ENCODE data around the gene LDB2. TPM values are rescaled to one million over a fixed set of nuclear protein-coding genes. Genes with fewer than 3 reads are reported as not detected.

Gene LDB2
- polyA plus RNA-seq, 3 donors, result not detected

GRCh38 chr4:16764622-16765021 is 133.8 kb downstream of the LDB2 start:
- H2AFZ ChIP-seq (ENCODE audit: insufficient read depth, low read depth, low read length, poor library complexity, severe bottlenecking), result no peak overlapping the region
- Mint-ChIP-seq H3K9me3 (peaks cover 0 to 5% (median 0%) of the 10 kb centered on the region in 7 donors), H3K4me1 (no peaks in the 10 kb centered on the region), H3K4me3 (no peak overlapping the region), H3K36me3 (no peaks in the 10 kb centered on the region), H3K27me3 (ENCODE audit: low read depth in 3 of 3) (peaks cover 0 to 3% (median 2%) of the 10 kb centered on the region in 3 donors), H3K27ac (no peak overlapping the region)
- TF ChIP-seq CTCF (IDR thresholded peaks at IDR 0.05), result no peak
- H4K20me1 ChIP-seq (ENCODE audit: insufficient read depth, low read length), result no peaks in the 10 kb centered on the region
- H3K27me3 ChIP-seq (ENCODE audit: control insufficient read depth in 2 of 2, insufficient read depth in 2 of 2, low read length in 2 of 2), result no peaks in the 10 kb centered on the region
- H3K4me3 ChIP-seq (replicated peaks in 1 of 3; ENCODE audit: low read depth in 2 of 3, low read length in 3 of 3), result no peak overlapping the region
- H3K27ac ChIP-seq (ENCODE audit: low read depth in 1 of 2, low read length in 2 of 2), result no peak overlapping the region
- DNase-seq, result no peak
- 92% methylated on average over 5 of the region's 6 CpGs for WGBS (ENCODE audit: insufficient coverage)
- intact Hi-C loops (cut with micrococcal nuclease), result no loop called here
- no peaks in the 10 kb centered on the region for H3K4me1 ChIP-seq (ENCODE audit: control insufficient read depth in 1 of 2, insufficient read depth in 2 of 2, low read length in 2 of 2)
- H3K4me2 ChIP-seq (replicated peaks; ENCODE audit: extremely low read depth, low read length, poor library complexity, severe bottlenecking), result no peak overlapping the region
- H3K9me3 ChIP-seq (replicated peaks in 1 of 2; ENCODE audit: control insufficient read depth in 1 of 2, insufficient read depth in 1 of 2, low read length in 2 of 2), result no peaks in the 10 kb centered on the region
- H3K9ac ChIP-seq (ENCODE audit: insufficient read depth, low read length, poor library complexity, severe bottlenecking), result no peak overlapping the region
- H3K79me2 ChIP-seq (ENCODE audit: insufficient read depth, low read length), result no peaks in the 10 kb centered on the region
- H3K36me3 ChIP-seq (replicated peaks in 1 of 2; ENCODE audit: control insufficient read depth in 1 of 2, insufficient read depth in 2 of 2, low read length in 2 of 2), result no peaks in the 10 kb centered on the region

- Mint-ChIP-seq H3K4me3 (no peak overlapping the region), H3K36me3 (no peaks in the 10 kb centered on the region), H3K27me3 (ENCODE audit: low read depth in 3 of 3) (peaks cover 0 to 2% (median 1%) of the 10 kb centered on the region in 3 donors), H3K4me1 (no peaks in the 10 kb centered on the region), H3K9me3 (peaks cover 0 to 4% (median 0%) of the 10 kb centered on the region in 7 donors), H3K27ac (no peak overlapping the region)
- no peak for TF ChIP-seq CTCF (IDR thresholded peaks at IDR 0.05)
- Histone ChIP-seq H3K4me1 (ENCODE audit: control insufficient read depth in 1 of 2, insufficient read depth in 2 of 2, low read length in 2 of 2) (no peaks in the 10 kb centered on the region), H3K4me2 (replicated peaks; ENCODE audit: extremely low read depth, low read length, poor library complexity, severe bottlenecking) (no peak overlapping the region), H3K27ac (ENCODE audit: low read depth in 1 of 2, low read length in 2 of 2) (no peak overlapping the region), H3K4me3 (replicated peaks in 1 of 3; ENCODE audit: low read depth in 2 of 3, low read length in 3 of 3) (no peak overlapping the region), H3K9me3 (replicated peaks in 1 of 2; ENCODE audit: control insufficient read depth in 1 of 2, insufficient read depth in 1 of 2, low read length in 2 of 2) (no peaks in the 10 kb centered on the region), H4K20me1 (ENCODE audit: insufficient read depth, low read length) (no peaks in the 10 kb centered on the region), H3K36me3 (replicated peaks in 1 of 2; ENCODE audit: control insufficient read depth in 1 of 2, insufficient read depth in 2 of 2, low read length in 2 of 2) (no peaks in the 10 kb centered on the region), H3K27me3 (ENCODE audit: control insufficient read depth in 2 of 2, insufficient read depth in 2 of 2, low read length in 2 of 2) (no peaks in the 10 kb centered on the region), H3K79me2 (ENCODE audit: insufficient read depth, low read length) (no peaks in the 10 kb centered on the region), H2AFZ (ENCODE audit: insufficient read depth, low read depth, low read length, poor library complexity, severe bottlenecking) (no peak overlapping the region), H3K9ac (ENCODE audit: insufficient read depth, low read length, poor library complexity, severe bottlenecking) (no peak overlapping the region)
- DNase-seq, result no peak
- WGBS (ENCODE audit: insufficient coverage), result no CpG with 5 or more reads among the region's 6 CpGs
- intact Hi-C loops (cut with micrococcal nuclease), result no loop called here
Measured at GRCh38 chr4:16760617-16761363, 137.7 kb downstream of the LDB2 start.

Data from CD14-positive monocyte (primary cell).